ENCODE measurements around the gene ZBP1. TPM values are rescaled to one million over a fixed set of nuclear protein-coding genes. Genes with fewer than 3 reads are reported as not detected.

ZBP1 gene
- total RNA-seq, 4 donors from 2014 or later = 0.78 to 3.6 TPM; not detected in 2

GRCh38 chr20:57652606-57653545 is 32.6 kb upstream of the ZBP1 start:
- no peak overlapping the region for H3K27ac ChIP-seq
- no peak for TF ChIP-seq EP300 (IDR thresholded peaks at IDR 0.05)
- TF ChIP-seq POLR2A (IDR thresholded peaks at IDR 0.05) = no peak
- TF ChIP-seq CTCF (IDR thresholded peaks at IDR 0.05) = no peak
- no peaks in the 10 kb centered on the region for H3K27me3 ChIP-seq
- 75 to 76% methylated on average over 23 to 28 of the region's 28 CpGs for WGBS, 2 donors
- peaks cover 2 to 75% (median 9%) of the 10 kb centered on the region in 3 donors for H3K36me3 ChIP-seq
- peak in 1 of 2 donors; percentile 4 for DNase-seq (ENCODE audit: low spot score in 2 of 2)
- no peaks in the 10 kb centered on the region for H3K9me3 ChIP-seq
- peaks cover 0 to 11% (median 0%) of the 10 kb centered on the region in 4 donors for H3K4me1 ChIP-seq
- H3K4me3 ChIP-seq = no peak overlapping the region

- no peak overlapping the region for H3K27ac ChIP-seq
- TF ChIP-seq POLR2A (IDR thresholded peaks at IDR 0.05) (no peak), EP300 (IDR thresholded peaks at IDR 0.05) (no peak), CTCF (IDR thresholded peaks at IDR 0.05) (no peak)
- peaks cover 2 to 67% (median 9%) of the 10 kb centered on the region in 3 donors for H3K36me3 ChIP-seq
- no peaks in the 10 kb centered on the region for H3K27me3 ChIP-seq
- H3K9me3 ChIP-seq = no peaks in the 10 kb centered on the region
- H3K4me3 ChIP-seq = no peak overlapping the region
- peak in 1 of 2 donors; percentile 4 for DNase-seq (ENCODE audit: low spot score in 2 of 2)
- peaks cover 0 to 11% (median 0%) of the 10 kb centered on the region in 4 donors for H3K4me1 ChIP-seq
- 87 to 92% methylated on average over 34 to 36 of the region's 50 CpGs for WGBS, 2 donors
Measured at GRCh38 chr20:57651881-57652605, 31.8 kb upstream of the ZBP1 start.

GRCh38 chr20:57650756-57651483 is 30.7 kb upstream of the ZBP1 start:
- 85 to 86% methylated on average over 23 of the region's 23 CpGs for WGBS, 2 donors
- H3K36me3 ChIP-seq = peaks cover 2 to 57% (median 9%) of the 10 kb centered on the region in 3 donors
- H3K27me3 ChIP-seq = no peaks in the 10 kb centered on the region

GRCh38 chr20:57650266-57650665 is 30.0 kb upstream of the ZBP1 start:
- WGBS, 2 donors = 61 to 64% methylated on average over 9 of the region's 9 CpGs

More at GRCh38 chr20:57650756-57651483, 30.7 kb upstream of the ZBP1 start:
- no peak for TF ChIP-seq POLR2A (IDR thresholded peaks at IDR 0.05)
- TF ChIP-seq EP300 (IDR thresholded peaks at IDR 0.05) = no peak
- TF ChIP-seq CTCF (IDR thresholded peaks at IDR 0.05) = no peak
- Histone ChIP-seq H3K27ac (no peak overlapping the region), H3K4me3 (no peak overlapping the region), H3K4me1 (peaks cover 0 to 11% (median 0%) of the 10 kb centered on the region in 4 donors), H3K9me3 (no peaks in the 10 kb centered on the region)
- DNase-seq (ENCODE audit: low spot score in 2 of 2) = no peak

More at GRCh38 chr20:57650266-57650665, 30.0 kb upstream of the ZBP1 start:
- H3K27ac ChIP-seq = no peak overlapping the region
- H3K9me3 ChIP-seq = peaks cover 0 to under 1% (median 0%) of the 10 kb centered on the region in 4 donors
- no peaks in the 10 kb centered on the region for H3K27me3 ChIP-seq
- H3K4me3 ChIP-seq = no peak overlapping the region
- peaks cover 2 to 57% (median 9%) of the 10 kb centered on the region in 3 donors for H3K36me3 ChIP-seq
- peaks cover 0 to 11% (median 0%) of the 10 kb centered on the region in 4 donors for H3K4me1 ChIP-seq
- DNase-seq (ENCODE audit: low spot score in 2 of 2) = no peak
- TF ChIP-seq CTCF (IDR thresholded peaks at IDR 0.05) (no peak), EP300 (IDR thresholded peaks at IDR 0.05) (no peak), POLR2A (IDR thresholded peaks at IDR 0.05) (no peak)
